ENCODE results near the gene TMCC2. TPM values are rescaled to one million over a fixed set of nuclear protein-coding genes. Genes with fewer than 3 reads are reported as not detected.

TMCC2 gene
- total and polyA plus RNA-seq, 2 donors from 2014 or later = 1.3 to 3.5 TPM

DNA sequence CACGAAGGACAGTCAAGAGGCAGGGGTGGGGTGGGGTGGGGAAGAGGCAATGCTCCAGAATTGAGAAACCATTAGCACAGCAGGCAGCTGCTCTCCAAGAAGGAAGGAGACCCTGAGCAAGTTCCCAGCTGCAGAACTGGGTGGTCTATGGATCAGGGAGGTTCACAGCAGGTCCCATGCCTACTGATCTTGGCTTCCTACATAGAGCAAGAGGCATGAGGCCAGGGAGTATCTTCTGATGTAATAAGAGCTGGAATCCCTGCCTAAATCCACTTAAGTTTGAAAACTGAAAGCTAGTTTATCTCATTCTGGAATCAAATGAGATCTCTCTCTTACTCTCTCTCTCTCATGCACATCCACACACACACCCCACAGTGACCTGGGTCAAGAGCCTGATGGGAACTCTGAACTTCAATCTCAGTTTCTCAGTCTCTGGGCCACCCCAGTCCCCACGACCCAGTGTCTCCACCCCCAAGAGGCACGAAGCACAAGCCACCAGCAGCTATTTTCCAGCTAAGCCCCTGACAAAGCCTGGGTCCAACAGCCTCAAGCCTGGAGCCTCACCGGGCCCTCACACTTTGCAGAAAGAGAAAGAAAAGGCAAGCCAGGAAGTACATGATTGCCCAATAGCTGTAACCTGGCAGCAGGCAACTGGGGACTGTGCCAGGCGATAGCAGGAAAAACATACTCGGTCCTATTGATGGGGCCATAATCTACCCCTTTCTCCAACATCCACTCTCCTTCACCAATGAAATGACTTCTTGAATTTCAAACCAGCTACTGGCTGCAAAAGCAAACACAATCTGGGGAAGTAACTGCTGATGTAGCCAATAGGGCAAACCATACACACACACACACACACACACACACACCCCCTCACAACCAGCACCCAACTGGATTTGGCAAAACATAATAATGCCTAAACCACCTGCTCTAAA, 91.6 kb downstream of the TMCC2 start:
- FAIRE-seq = no peak
- Histone ChIP-seq H3K4me3 (ENCODE audit: low read length in 3 of 3) (peak overlapping the region; percentile 47 to 97 (median 56)), H3K27me3 (ENCODE audit: control insufficient read depth, insufficient read depth, low read length) (no peaks in the 10 kb centered on the region), H3K4me1 (ENCODE audit: control insufficient read depth in 2 of 3, insufficient read depth in 2 of 3, low read depth in 1 of 3, low read length in 3 of 3) (peaks cover 0 to 42% (median 35%) of the 10 kb centered on the region in 3 donors), H3K36me3 (ENCODE audit: control insufficient read depth in 2 of 3, insufficient read depth in 3 of 3, low read length in 3 of 3) (peaks cover 0 to 2% (median 0%) of the 10 kb centered on the region in 3 donors), H3K27ac (ENCODE audit: low read depth in 2 of 2, low read length in 2 of 2) (peak overlapping the region; percentile 69 to 80), H3K9me3 (ENCODE audit: control insufficient read depth in 2 of 3, insufficient read depth in 1 of 3, low read length in 3 of 3) (no peaks in the 10 kb centered on the region), H3K9ac (ENCODE audit: low read length in 3 of 3) (peak overlapping the region in 2 of 3 donors; percentile 58 to 79)
- intact Hi-C loops (cut with DNase I) = no loop called here
- peak in 2 of 5 donors; percentile 27 to 77 for DNase-seq
- TF ChIP-seq, protein P1, sequence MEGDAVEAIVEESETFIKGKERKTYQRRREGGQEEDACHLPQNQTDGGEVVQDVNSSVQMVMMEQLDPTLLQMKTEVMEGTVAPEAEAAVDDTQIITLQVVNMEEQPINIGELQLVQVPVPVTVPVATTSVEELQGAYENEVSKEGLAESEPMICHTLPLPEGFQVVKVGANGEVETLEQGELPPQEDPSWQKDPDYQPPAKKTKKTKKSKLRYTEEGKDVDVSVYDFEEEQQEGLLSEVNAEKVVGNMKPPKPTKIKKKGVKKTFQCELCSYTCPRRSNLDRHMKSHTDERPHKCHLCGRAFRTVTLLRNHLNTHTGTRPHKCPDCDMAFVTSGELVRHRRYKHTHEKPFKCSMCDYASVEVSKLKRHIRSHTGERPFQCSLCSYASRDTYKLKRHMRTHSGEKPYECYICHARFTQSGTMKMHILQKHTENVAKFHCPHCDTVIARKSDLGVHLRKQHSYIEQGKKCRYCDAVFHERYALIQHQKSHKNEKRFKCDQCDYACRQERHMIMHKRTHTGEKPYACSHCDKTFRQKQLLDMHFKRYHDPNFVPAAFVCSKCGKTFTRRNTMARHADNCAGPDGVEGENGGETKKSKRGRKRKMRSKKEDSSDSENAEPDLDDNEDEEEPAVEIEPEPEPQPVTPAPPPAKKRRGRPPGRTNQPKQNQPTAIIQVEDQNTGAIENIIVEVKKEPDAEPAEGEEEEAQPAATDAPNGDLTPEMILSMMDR (IDR thresholded peaks at IDR 0.05; ENCODE audit: borderline replicate concordance, extremely low read depth, insufficient read depth) = no peak

DNA sequence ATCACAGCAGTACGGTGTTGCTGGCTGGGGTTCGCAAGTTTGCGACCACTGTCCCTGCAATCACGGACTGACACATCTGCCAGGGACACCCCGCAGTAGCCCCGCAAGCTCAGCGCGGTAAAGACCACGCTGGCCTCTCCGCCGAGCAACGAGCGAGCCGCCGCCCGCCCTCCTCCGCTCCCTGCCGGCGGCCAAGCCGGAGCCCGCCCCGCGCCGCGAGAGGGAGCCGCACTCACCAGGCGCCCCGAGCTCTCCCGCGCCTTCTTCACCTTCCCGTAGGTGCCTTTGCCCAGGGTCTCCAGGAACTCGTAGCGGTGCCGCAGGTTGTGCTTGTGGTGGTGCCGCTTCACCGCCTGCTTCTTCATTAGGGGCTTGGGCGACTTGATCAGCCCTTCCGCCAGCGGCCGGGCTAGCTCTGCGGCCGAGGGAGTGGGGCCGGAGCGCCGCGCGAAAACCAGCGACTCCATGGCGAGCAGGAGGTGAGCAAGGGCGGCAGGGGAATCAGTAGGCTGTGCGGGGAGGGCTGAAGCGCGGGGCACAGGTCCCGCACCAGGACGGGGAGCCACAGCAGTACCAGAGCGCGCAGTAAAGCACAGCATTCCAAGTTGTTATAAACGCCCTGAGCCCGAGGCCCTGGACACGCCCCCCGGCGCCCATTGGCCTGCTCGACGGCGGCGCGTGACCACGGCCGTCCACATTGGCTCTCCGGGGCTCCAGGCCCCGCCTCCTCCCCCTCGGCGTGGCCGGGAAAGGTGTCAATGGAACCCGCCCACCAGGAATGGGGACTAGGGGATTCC, 93.6 kb downstream of the TMCC2 start, which contains the start of gene NUAK2:
Gene NUAK2 (minus strand): TSS at position 584 of the 797 bp plus-strand sequence. CDS start 117 bp downstream, at position 467.
- no peaks in the 10 kb centered on the region for H3K27me3 ChIP-seq (ENCODE audit: control insufficient read depth, insufficient read depth, low read length)
- TF ChIP-seq, protein P1 (IDR thresholded peaks at IDR 0.05; ENCODE audit: borderline replicate concordance, extremely low read depth, insufficient read depth) = no peak
- H3K4me3 ChIP-seq (ENCODE audit: low read length in 3 of 3) = peak within 1 kb of the TSS; percentile 86 to 98 (median 97)
- no peak for FAIRE-seq
- no peaks in the 10 kb centered on the region for H3K9me3 ChIP-seq (ENCODE audit: control insufficient read depth in 2 of 3, insufficient read depth in 1 of 3, low read length in 3 of 3)
- intact Hi-C loops (cut with DNase I) = no loop called here
- DNase-seq = peak; percentile 94 to 98 (median 96)
- peaks cover 0 to 2% (median 0%) of the 10 kb centered on the region in 3 donors for H3K36me3 ChIP-seq (ENCODE audit: control insufficient read depth in 2 of 3, insufficient read depth in 3 of 3, low read length in 3 of 3)
- H3K27ac ChIP-seq (ENCODE audit: low read depth in 2 of 2, low read length in 2 of 2) = peak within 1 kb of the TSS; percentile 96 to 98
- H3K9ac ChIP-seq (ENCODE audit: low read length in 3 of 3) = peak within 1 kb of the TSS; percentile 74 to 92 (median 74)
- H3K4me1 ChIP-seq (ENCODE audit: control insufficient read depth in 2 of 3, insufficient read depth in 2 of 3, low read depth in 1 of 3, low read length in 3 of 3) = peaks cover 0 to 42% (median 28%) of the 10 kb centered on the region in 3 donors

DNA sequence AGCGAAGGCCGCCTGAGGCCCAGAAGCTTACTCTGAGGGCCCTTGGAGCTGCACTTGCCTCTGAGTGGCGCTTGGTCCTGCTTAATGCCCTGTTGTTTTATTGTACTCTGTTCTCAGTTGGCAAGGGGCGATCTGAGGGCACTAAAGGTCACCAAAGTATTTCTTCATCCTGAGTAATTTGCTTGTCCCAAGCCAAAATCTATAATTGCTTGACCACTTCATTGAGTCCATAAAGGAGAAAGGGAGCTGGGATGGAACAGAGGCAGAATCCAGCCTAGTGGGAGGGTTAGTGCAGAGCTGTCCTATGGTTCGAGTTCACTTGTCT, 94.2 kb downstream of the TMCC2 start:
- H3K4me1 ChIP-seq (ENCODE audit: control insufficient read depth in 2 of 3, insufficient read depth in 2 of 3, low read depth in 1 of 3, low read length in 3 of 3) = peaks cover 0 to 36% (median 23%) of the 10 kb centered on the region in 3 donors
- H3K9ac ChIP-seq (ENCODE audit: low read length in 3 of 3) = peak overlapping the region in 1 of 3 donors; percentile 92

More for the DNA sequence above, 94.2 kb downstream of the TMCC2 start:
- peak overlapping the region in 2 of 3 donors; percentile 0 to 97 for H3K4me3 ChIP-seq (ENCODE audit: low read length in 3 of 3)
- no peaks in the 10 kb centered on the region for H3K27me3 ChIP-seq (ENCODE audit: control insufficient read depth, insufficient read depth, low read length)
- TF ChIP-seq, protein P1 (IDR thresholded peaks at IDR 0.05; ENCODE audit: borderline replicate concordance, extremely low read depth, insufficient read depth) = no peak
- DNase-seq = no peak
- peak overlapping the region; percentile 13 to 96 for H3K27ac ChIP-seq (ENCODE audit: low read depth in 2 of 2, low read length in 2 of 2)
- intact Hi-C loops (cut with DNase I) = no loop called here
- no peak for FAIRE-seq
- no peaks in the 10 kb centered on the region for H3K9me3 ChIP-seq (ENCODE audit: control insufficient read depth in 2 of 3, insufficient read depth in 1 of 3, low read length in 3 of 3)
- H3K36me3 ChIP-seq (ENCODE audit: control insufficient read depth in 2 of 3, insufficient read depth in 3 of 3, low read length in 3 of 3) = no peaks in the 10 kb centered on the region

Other genes starting within 250 kb of the TMCC2 start
- gene CNTN2, start 184.7 kb upstream of the TMCC2 start, total RNA-seq = 0.44 TPM
- gene CNTN2, start 184.7 kb upstream of the TMCC2 start, polyA plus RNA-seq (ENCODE audit: insufficient read depth, low read depth, low replicate concordance) = 0.15 TPM
- 1.7 TPM for gene TMEM81, start 143.5 kb upstream of the TMCC2 start, total RNA-seq
- 6.1 TPM for gene TMEM81, start 143.5 kb upstream of the TMCC2 start, polyA plus RNA-seq (ENCODE audit: insufficient read depth, low read depth, low replicate concordance)
- 18.2 TPM for gene RBBP5, start 106.0 kb upstream of the TMCC2 start, total RNA-seq
- gene RBBP5, start 106.0 kb upstream of the TMCC2 start, polyA plus RNA-seq (ENCODE audit: insufficient read depth, low read depth, low replicate concordance) = 6.8 TPM
- gene DSTYK, start 16.2 kb upstream of the TMCC2 start, total RNA-seq = 17.8 TPM
- gene DSTYK, start 16.2 kb upstream of the TMCC2 start, polyA plus RNA-seq (ENCODE audit: insufficient read depth, low read depth, low replicate concordance) = 5.6 TPM
- gene NUAK2, start 93.8 kb downstream of the TMCC2 start, total RNA-seq = 19.4 TPM
- 15.1 TPM for gene NUAK2, start 93.8 kb downstream of the TMCC2 start, polyA plus RNA-seq (ENCODE audit: insufficient read depth, low read depth, low replicate concordance)
- gene KLHDC8A, start 129.0 kb downstream of the TMCC2 start, total RNA-seq = not detected
- not detected for gene KLHDC8A, start 129.0 kb downstream of the TMCC2 start, polyA plus RNA-seq (ENCODE audit: insufficient read depth, low read depth, low replicate concordance)
- gene LEMD1, start 194.1 kb downstream of the TMCC2 start, total RNA-seq = 6.5 TPM
- not detected for gene LEMD1, start 194.1 kb downstream of the TMCC2 start, polyA plus RNA-seq (ENCODE audit: insufficient read depth, low read depth, low replicate concordance)
- 4.3 TPM for gene BLACAT1, start 228.1 kb downstream of the TMCC2 start, total RNA-seq
- 0.37 TPM for gene BLACAT1, start 228.1 kb downstream of the TMCC2 start, polyA plus RNA-seq (ENCODE audit: insufficient read depth, low read depth, low replicate concordance)